ENCODE measurements around the gene GOSR1.
A peak's percentile ranks its signal among the peaks of the same experiment; 100 is the strongest.
"Not testable (repeated sequence)": the region's sequence is repeated elsewhere in the genome, so short reads cannot be mapped to it uniquely, and the experiment has no call there.

The GOSR1 gene

DNA sequence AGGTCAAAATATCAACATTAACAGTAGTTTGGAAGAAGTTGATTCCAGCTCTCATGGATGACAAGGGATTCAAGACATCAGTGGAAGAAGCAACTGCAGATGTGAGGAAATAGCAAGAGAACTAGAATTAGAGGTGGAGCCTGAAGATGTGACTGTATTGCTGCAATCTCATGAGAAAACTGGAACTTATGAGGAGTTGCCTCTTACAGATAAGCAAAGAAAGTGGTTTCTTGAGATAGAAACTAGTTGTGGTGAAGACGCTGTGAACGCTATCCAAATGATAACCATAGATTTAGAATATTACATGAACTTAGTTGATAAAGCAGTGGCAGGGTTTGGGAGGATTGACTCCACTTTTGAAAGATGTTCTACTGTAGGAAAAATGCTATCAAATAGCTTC lies 67.8 kb downstream of the GOSR1 start:
- DNase-seq (ENCODE audit: low spot score) = no peak

GRCh38 chr17:30547778-30548573 lies 70.8 kb downstream of the GOSR1 start:
- no peak for DNase-seq (ENCODE audit: low spot score)

GRCh38 chr17:30549181-30549580 lies 72.0 kb downstream of the GOSR1 start:
- DNase-seq (ENCODE audit: low spot score) = not testable (repeated sequence)

- DNase-seq (ENCODE audit: low spot score) = no peak
Observed at GRCh38 chr17:30549864-30550511, 72.8 kb downstream of the GOSR1 start.

DNA sequence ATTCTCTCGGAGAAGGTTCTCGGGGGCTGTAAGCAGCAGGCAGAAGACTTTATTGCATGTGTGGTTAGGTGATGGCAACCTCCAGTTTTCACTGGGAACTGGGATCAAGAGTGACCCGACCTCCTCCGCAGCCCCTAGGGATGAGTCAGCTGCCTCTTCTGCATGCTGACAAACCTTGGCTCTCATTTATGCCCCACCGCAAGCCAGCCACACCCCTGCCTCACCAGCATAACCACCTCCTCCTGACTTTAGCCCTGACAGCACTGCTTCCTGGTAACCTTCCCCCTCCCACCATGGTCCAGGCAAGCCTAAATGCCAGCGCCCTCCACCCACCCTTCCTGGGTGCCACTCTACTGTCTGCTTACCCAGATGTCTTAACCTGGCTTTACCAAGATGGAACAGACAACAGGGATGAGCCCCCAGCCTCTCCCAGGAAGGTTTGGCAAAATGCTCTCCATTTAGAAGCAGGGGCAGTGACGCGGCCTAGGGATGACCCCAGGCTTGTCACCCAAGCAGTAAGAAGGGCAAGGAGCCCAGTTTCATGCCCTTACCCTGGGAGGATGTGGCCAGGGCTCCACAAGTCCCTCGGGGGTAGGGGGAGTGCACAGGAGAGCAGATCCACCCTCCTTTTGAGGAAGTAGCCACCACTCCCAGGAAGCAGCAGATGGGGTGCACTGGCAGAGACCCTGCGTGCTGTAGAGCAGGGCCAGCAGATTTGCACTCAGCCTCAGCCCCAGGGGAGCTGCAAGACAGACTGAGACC lies 73.5 kb downstream of the GOSR1 start:
- DNase-seq (ENCODE audit: low spot score) = peak; percentile 73

DNA sequence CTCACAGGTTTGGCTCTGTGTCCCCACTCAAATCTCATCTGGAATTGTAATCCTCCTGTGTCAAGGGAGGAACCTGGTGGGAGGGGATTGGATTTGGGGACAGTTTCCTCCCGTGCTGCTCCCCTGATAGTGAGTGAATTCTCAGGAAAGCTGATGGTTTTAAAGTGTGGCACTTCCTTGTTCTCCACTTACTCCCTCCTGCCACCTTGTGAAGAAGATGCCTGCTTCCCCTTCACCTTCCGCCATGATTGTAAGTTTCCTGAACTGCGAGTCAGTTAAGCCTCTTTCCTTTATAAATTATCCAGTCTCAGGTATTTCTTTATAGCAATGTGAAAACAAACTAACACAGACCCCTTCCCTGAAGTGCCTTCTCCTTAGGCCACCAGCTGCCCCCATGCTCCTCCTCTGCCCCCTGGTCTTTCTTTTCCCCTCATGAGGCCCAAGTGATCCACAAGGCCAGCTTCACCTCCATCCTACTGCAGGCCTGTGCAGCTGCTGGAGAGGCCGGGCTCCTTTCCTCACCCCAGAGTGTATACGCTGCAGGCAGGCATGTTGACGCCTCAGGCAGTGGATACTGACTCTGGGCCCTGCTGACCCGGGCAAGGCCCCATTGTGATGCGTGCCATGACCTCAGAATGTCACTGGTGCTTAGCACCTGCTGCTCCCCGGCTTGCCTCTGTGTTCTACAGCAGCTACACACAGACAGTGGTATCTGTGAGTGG lies 74.2 kb downstream of the GOSR1 start:
- not testable (repeated sequence) for DNase-seq (ENCODE audit: low spot score)

- no peak for DNase-seq (ENCODE audit: low spot score)
Observed at GRCh38 chr17:30551996-30552339, 74.8 kb downstream of the GOSR1 start.

GRCh38 chr17:30552994-30553566 lies 75.9 kb downstream of the GOSR1 start:
- no peak for DNase-seq (ENCODE audit: low spot score)

- DNase-seq (ENCODE audit: low spot score) = not testable (repeated sequence)
Observed at GRCh38 chr17:30553823-30554440, 76.7 kb downstream of the GOSR1 start.

GRCh38 chr17:30554839-30555751 lies 77.9 kb downstream of the GOSR1 start:
- no peak for DNase-seq (ENCODE audit: low spot score)

GRCh38 chr17:30555942-30556341 lies 78.7 kb downstream of the GOSR1 start:
- DNase-seq (ENCODE audit: low spot score) = no peak

GRCh38 chr17:30556374-30557332 lies 79.4 kb downstream of the GOSR1 start:
- no peak for DNase-seq (ENCODE audit: low spot score)

- no peak for DNase-seq (ENCODE audit: low spot score)
Observed at GRCh38 chr17:30557916-30558685, 80.9 kb downstream of the GOSR1 start.

GRCh38 chr17:30558686-30559545 lies 81.7 kb downstream of the GOSR1 start:
- no peak for DNase-seq (ENCODE audit: low spot score)

DNA sequence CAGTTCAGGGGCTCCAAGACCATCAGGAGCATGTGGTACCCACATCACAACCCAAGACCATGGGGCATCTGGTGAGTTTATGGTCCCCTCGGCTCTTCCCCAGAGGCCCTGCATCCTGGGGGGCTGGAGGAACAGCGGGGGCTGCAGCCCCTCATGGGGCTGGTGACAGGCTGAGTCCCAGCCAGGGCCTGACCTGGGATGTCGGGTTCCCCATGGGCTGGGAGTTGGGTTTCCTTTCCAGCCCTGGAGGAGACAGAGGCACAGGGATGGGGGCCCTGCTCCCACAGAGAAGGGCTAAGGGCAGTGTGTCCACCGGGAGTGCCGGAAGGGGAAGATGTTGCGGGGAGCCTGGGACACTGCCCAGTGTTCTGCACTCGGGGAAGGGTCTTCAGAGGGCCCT lies 82.4 kb downstream of the GOSR1 start:
- DNase-seq (ENCODE audit: low spot score) = no peak

GRCh38 chr17:30560117-30561026 lies 83.2 kb downstream of the GOSR1 start:
- DNase-seq (ENCODE audit: low spot score) = not testable (repeated sequence)
